Stimulated activated CD8-positive, alpha-beta memory T cell treated with anti-CD3 and anti-CD28 coated beads, Interleukin-15, amount 100 ng/mL, for 1 hour (primary cell): ENCODE measurements around the gene IKBKE.

ENCODE experiments used
- DNase-seq: peaks from one replicate; pipeline ENCODE4 v3.0.0-alpha.2; 2020; ENCODE audit warnings: low read depth

Gene IKBKE

DNA sequence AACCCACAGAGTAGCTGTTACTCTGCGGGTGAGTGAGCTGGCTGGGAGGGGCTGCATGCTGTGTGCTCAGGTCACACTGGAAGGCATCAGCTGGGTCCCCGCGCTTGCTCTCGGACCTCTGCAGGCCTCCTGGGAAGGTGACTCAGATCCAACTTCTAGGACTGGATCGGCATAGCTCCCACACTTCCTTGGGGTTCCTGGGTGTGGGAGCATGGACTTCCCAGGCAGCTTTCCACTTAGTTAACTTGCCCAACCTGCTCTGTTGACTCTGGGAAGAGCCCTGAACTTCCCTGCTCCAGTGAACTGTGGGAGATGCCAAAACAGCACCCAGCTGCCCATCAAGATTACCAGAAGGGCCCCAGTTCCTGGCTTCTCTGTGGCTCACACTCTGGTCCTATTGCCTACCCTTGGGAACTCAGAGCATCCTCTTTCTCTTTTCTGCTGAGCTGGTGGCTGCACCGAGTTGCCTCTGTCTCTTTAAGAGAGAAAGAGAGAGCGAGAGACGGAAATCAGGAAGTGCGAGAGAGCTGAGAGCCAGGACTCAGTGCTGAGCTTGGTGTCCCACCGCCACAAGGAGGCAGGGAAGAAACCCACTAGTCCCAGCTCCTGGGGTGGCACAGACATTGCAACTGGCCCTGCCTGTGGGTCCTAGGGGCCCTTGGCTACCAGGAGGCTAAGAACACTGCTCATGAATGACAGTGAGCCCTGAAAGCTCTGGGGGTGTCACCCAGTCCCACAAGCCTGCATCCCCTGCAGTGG is at the start of gene IKBKE:
TSS of gene IKBKE (plus strand) at position 544 of the 759 bp plus-strand sequence. CDS start 2,752 bp downstream, outside the sequence.
- no peak for DNase-seq

DNA sequence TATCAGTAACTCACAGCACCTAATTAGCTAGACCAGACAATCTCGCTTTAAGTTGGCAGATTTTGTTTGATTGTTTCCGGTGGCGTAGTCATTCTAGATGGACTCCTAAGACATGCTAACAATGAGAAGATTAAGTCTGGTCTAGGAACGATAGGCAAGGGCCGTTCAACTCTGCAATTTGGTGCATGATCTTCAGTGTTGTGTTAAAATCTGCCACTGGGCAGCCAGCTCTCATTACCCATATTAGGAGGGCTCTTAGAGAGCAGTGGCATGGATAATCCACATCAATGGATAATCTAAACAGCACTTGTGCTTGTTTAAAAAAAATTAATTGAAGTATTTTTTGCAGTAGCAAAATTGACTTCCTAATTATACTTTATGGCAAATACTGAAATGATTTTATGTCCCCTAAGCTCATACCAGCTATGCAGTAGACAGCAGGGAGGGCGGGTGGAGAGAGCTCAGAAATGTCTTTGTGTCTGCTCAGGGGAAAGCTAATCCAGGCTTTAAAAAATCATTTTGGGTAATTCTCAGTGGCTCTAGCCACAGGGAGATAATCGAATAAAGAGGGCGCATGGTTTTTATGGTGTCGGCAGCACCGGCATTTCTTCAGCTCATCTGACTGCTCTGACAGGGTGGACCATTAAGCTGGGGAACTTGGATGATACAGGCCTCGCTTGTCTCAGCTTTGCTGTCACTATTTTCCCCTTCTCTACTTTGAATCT is 48.5 kb upstream of the IKBKE start:
- DNase-seq: no peak

DNA sequence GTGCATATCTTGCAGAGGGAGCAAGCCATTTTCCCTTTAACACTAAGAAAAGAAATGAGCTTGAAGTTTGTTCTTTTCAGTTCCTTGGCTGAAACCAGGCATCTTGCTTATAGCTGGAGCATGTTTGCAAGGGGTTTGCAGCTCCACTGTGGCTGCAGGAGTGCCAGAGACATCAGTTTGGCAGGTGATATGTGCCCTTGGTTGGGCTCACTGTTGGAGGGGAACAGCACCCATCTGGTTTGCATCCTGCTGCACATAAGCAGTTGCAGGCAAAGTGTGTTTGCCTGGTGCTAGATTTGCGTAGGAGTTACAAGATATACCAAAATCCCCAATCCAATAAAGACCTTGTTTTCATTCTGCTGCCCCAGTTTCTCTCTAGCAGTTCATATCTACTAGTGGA is 47.8 kb upstream of the IKBKE start:
- DNase-seq: no peak

DNA sequence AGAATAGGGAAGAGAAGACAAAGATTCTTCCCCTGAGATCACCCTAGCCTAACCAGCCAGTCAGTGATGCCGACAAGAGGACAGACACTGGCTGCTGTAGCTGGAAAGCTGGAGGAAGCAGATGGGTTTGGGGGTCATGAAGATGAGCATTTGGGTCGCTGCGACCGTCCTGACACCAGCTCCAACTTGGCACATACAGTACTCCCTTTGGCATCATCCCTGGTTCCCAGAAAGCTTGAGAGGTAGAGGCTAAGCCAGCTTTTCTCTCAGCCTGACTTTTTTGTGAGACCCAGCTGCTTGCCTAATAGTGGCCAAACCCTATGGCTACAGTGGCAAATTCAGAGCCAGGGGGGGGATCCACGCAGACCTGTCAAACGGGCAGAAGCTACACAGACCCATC is 43.0 kb upstream of the IKBKE start:
- no peak for DNase-seq

DNA sequence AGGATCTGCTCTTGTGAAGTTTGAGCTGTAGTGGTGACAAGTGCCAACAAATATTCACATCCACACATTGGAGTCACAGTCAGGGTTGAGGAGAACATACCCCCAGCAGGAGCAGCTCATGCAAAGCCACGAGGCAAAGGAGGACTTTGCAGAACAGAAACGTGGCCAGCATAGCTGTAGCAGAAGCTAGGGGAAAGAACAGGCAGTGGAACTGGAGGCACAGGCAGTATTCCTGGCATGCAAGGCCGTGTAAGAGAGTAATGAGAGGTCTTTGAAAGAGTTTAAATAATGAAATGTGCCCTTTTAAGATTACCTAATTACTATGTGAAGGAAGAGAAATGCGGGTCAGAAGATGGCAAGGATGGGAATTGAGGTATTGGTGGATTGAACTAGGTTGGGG is 40.9 kb upstream of the IKBKE start:
- DNase-seq: no peak

DNA sequence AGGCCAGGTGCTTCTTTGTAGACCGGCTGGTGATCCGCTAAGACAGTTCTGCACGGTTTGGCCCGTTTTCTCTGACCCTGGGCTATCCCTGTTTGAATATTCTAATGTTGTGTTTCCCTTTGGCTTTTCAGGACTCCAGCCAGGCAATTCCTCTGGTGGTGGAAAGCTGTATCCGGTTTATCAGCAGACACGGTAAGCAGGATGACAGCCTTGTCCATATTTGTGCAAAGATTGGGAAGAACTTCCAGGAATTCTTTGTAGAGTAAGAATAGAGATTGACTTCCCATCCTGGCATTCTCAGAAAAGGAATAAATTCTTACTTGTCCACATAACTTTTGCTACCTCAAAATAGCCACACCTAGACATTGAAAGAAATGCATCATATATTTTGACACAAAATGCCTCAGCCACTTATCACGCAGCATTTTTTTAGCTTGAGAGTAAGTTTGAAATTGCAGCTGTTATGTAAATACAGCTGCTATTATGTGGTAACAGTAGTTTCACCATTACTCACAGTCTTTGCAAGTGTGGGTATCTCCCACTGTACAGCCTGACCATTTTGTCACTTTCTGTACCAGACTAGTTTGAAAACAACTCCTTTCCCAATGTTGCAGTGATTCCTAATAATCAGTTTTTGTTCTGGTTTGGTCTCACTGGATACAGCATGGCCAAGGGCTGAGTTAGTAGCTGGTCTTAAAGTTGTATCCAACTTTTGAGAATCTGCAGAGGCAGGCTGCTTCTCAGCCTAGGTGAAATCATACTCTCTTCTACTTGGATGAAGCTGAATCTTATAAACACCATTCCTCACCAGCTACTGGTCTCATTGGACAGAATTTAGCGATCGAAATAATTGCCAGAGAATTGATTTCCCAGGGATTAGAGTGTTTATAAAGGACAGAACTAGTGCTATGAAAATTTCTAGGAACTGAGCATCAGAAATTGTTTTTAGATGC is 40.0 kb upstream of the IKBKE start:
- no peak for DNase-seq

DNA sequence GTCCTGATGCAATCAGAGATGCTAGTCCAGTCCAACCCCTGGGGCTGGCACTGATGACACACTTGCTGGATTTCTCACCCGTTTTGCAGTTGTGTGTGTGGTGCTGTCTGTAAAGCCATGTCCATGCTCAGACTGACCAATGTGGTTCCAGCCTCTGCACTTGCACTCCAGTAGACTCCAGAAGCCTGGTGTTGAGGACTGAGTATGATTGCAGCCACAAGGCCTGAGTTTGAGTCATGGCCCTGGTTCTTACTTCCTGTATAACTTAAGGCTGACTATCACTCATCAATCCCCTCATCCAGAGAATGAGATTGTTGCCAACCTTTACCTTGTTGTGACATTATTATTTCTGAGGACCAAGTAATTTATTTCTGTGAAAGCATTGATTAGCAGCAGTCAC is 34.8 kb upstream of the IKBKE start:
- no peak for DNase-seq

DNA sequence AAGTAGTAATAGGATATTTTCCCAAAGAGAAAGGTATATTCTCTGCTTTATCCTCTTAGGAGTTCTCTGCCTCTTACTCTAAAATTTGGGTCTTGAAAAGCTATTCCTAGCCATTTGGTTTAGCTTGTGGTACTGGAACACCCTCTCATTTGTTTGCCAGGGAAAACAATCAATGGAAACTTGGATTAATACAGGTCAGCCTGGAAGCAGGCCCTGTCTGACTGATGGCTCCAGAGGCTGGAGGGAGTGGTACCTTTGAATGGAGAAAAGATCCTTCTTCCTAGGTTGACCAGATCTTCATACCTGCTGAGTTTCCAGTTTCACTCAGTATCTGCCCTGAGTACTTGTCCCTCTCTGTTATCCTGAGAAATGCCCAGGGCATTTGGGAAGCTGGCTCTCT is 31.7 kb upstream of the IKBKE start:
- DNase-seq: no peak

DNA sequence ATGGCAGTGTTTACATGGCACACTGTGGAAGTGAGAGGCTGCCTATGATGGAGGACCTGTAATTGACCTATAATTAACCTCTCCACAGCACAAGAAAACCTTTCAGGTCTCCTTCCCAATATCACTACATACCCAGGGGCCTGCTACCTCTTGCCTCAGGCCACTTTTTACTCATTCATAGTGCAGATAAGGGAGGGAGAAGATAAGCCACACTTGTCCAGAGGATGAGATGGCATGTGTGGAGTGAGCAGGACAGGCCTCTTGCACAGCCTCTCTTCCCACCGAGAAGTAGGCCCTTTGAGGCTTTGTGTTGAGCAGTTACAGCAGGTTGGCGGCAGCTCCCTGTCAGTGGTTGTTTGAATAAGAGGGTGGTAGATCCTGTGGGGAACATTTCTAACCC is 31.1 kb upstream of the IKBKE start:
- no peak for DNase-seq

DNA sequence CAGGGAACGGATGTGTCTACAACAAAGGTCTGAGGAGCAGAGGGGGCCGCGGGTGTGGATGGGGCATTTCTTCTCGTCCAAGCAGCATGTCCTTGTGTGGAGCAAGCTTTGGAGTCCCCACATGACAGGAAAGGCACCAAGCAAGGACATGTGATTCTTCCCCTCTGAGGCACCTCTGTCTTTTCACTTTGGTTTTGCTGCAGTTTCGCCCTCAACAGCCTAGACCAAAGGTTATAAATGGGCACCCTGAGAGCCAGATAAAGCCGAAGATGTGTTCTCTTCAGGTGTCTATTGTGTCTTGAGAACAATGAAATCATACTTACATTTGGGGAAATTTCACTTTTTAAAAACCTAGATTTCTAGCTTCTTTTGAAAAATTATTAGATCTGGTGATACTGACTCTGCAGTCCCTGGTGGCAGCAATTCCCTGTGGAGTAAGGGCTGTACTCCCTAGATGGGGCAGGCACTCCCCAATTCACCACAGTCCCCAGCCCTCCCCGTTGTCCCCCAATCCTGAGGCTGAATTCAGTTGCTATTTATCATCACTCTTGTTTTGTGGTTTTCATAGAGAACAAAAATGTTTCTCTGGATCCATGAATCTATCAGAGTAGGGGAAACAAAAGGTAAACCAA is 28.8 kb upstream of the IKBKE start:
- DNase-seq: no peak

DNA sequence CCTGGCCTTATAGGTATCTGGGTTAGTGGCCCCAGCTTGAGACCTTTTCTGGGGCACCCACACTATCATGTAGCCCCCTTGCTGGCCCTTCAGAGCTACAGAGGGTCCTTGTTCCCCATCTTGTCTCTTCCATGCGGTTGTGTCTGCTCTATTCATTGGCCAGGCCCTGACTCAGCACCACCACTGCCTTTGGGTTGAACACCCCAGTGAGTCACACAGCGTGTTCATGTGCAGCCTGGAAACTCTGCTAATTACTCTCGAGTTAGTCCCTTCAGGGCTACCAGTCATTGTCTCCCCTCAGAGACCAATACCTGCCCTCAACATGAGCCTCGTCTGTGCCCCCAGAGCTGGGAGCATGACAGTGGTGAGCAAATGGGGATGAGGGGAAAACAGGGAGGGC is 28.2 kb upstream of the IKBKE start:
- DNase-seq: no peak

DNA sequence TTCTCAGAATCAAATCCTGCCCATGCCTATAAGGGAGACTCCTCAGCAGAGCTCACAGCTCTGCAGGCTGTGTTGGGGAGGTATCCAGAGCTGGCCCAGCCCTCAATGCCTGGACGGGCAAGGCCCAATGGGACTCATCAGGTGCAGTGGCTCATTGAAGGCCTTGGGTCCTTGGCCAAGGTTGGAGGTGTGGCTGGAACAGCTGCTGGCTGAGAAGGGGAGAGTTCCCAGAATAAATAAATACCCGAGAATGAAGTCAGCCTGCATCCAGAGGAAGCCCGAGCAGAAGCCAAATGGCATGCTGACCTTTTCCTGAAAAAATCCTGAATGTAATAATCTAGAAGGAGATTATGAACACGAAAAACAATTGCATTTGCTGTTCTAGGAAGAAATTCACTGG is 25.2 kb upstream of the IKBKE start:
- DNase-seq: no peak

DNA sequence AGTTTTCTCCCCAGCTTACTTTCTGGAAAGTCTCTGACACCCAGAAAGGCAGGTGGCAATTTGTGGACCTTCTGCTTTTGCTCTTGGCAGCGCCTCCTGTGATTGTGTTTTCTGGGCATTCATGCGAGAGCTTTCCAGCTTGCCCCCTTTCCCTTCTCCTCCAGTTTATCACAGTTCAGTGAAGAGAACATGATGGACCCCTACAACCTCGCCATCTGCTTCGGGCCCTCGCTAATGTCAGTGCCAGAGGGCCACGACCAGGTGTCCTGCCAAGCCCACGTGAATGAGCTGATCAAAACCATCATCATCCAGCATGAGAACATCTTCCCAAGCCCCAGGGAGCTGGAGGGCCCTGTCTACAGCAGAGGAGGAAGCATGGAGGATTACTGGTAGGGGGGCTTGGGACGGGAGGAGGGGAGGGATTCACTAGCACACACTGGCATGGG is 24.3 kb upstream of the IKBKE start:
- no peak for DNase-seq

DNA sequence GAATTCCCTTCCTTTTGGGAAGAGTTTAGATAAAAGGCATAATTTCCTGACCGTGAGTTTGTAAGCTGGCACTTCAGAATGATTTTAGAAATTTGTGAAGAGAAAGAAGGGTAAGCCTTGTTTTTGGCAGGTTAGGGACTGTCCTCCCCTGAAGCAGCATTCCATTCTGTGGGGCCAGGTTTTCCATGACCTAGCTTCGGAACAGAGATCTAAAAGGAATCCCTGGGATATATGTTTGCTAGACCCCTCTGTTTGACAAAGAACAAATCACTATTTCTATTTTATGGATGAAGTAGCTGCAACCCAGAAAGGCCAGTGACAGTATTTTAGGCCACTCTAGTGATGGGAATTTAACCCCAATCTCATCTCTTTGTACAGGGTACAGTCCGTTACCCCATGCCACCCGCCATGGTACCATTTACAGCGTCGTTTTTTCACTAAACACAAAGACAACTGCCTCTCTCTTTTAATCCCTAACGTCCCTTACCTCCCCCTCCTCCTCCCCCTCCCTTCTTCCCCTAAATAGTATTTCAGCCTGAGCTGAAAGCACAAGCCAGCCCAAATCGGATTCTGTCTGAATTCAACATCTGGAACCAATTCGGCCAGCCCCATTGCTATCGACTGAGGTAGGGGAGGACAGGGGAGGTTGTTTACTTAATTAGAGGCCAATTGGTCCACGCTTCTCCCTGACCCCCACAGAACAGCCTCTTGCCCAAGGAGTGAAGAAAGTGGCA is 23.4 kb upstream of the IKBKE start:
- no peak for DNase-seq

DNA sequence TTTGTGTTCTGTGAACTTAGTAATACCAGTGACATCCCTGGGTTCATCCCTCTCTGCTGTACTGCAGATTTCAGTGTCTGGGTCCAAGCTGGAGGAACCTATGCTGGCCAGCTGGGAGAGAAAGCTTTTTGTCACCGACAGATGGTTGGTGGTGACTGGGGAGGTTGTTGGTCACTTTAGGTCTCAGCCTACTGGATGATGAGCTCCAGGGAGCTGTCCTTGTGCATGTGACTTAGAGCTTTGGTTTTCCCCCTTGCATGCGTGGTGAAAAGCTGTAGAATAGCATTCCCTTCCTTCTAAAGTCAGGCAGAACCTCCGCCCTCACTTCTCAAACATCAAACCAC is 22.9 kb upstream of the IKBKE start:
- no peak for DNase-seq

DNA sequence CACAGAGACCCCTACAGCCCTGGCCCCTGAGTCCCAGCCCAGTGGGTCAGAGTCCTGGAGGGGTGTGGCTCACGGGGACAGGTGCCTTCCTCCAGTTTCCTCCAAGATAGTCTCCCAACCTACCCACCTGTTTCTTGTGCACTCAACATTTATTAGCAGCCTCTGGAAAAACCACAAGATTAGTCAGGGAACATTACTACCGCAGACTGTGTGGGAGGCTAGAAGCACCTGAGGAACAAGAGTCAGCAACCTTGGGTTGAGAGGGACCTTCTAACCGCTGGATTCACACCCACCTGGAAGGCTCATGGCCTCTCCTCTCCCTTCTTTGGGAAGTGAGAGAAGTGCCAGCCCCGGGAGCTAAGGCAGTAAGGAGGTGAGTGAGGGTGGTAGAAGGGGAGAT is 22.5 kb upstream of the IKBKE start:
- DNase-seq: no peak

DNA sequence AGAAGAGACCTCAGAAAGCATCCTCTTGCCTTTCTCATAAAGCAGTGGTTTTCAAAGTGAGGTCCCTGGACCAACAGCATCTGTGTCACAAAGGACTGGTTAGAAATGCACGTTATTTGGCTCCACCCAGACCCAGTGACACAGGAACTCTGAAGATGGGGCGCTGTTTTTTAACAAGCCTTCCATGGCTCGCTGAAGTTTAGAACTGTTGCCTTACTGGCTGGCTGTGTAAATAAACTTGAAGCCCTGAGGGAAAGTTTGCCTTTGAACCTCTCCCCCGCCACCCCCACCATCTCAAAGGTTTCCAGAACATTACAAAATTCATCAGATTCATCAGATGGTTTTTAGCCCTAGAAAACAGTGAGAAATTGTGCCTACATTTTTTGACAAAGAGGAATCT is 21.8 kb upstream of the IKBKE start:
- no peak for DNase-seq

DNA sequence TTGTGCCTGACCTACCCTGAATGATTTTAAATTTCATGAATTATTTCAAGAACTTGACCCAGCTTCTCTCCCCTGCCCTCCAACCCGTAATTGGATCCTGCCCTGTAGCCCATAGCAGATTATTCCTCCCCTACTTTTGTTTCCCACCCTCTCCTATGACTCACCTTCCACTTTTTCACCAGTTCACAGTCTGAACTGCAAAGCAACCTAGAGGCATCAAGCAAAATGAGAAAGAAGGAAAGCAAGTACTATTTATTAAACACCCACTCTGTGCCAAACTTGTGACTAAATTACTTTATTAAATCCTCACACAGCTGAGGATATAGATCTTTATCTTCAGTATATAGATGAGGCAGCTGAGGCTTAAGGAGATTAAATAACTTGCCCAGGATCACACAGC is 20.7 kb upstream of the IKBKE start:
- no peak for DNase-seq

DNA sequence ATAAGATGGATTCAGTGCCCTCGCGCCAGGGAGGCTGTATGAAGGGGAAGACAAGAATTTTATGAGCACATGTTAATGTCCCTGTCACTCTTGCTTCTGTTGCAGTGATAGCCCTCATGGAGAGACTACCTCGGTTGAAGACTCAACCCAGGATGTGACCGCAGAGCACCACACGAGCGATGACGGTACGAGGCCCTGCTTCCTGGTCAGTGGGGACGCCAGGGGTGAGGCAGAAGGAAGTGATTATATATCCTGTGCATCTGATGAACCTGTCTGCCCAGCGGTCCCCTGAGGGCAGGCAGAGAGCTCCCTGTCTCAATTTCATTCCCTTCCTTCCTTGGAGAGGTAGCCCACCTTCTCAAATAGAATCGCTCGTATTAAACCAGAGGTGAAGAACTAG is 20.0 kb upstream of the IKBKE start:
- no peak for DNase-seq

DNA sequence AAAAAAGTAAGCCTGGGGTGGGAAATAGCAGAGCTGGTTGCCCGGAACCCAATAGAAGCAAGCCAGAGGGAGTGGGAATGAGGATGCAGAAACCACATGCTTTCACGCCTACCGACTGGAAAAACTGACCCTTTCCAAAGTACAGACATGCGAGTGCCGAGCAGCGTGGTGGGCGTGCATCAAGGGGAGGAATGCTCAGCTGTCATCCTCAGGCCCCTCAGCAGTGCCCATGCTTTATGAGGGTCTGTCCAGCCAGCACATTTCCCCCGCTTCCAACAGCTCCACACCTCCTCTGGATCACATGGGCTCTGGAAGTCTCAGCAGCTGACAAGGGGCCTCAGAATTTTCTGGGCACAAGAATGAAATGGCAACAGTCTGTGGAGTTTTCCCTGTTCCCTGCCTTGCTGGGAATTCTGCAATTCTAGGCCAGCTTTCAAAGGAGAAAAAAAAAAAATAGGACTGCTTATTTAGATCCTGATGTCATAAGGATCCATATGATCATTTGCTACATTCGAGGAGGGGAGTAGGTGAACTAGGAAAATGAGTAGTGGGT is 19.1 kb upstream of the IKBKE start:
- no peak for DNase-seq

DNA sequence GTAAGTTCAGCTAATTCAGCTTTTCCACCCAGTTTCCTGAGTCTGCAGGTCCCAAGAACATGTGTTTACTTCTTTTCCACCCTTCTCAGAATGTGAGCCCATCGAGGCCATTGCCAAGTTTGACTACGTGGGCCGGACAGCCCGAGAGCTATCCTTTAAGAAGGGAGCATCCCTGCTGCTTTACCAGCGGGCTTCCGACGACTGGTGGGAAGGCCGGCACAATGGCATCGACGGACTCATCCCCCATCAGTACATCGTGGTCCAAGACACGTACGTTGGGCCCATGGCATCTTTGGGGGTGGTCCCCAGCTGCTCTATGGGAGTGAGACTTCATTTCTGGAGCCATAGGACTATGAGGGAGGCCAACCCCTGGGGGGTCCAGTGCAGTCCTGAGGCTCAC is 17.2 kb upstream of the IKBKE start:
- no peak for DNase-seq
